Activated CD8-positive, alpha-beta memory T cell treated with anti-CD3 and anti-CD28 coated beads for 4 hours (primary cell): ENCODE data around the gene NPM1.

Experiments
- DNase-seq, 2 donors: peaks; one replicate each; pipeline ENCODE4 v3.0.0-alpha.2; 2020; ENCODE audit warnings: low read depth in 2 of 2

NPM1 gene

GRCh38 chr5:171428168-171428696, 40.6 kb downstream of the NPM1 start:
- DNase-seq: no peak

- DNase-seq: no peak
Measured at GRCh38 chr5:171428809-171429542, 41.3 kb downstream of the NPM1 start.

- DNase-seq: no peak
Measured at GRCh38 chr5:171429543-171429910, 41.9 kb downstream of the NPM1 start.

- DNase-seq: no peak
Measured at GRCh38 chr5:171431251-171431777, 43.7 kb downstream of the NPM1 start.

GRCh38 chr5:171432076-171432475, 44.4 kb downstream of the NPM1 start:
- no peak for DNase-seq

GRCh38 chr5:171432583-171433351, 45.1 kb downstream of the NPM1 start:
- DNase-seq: no peak

GRCh38 chr5:171433352-171433698, 45.7 kb downstream of the NPM1 start:
- DNase-seq: no peak

GRCh38 chr5:171433982-171434676, 46.5 kb downstream of the NPM1 start:
- no peak for DNase-seq

- no peak for DNase-seq
Measured at GRCh38 chr5:171434874-171435273, 47.2 kb downstream of the NPM1 start.

GRCh38 chr5:171435908-171436307, 48.3 kb downstream of the NPM1 start:
- DNase-seq: no peak

- no peak for DNase-seq
Measured at GRCh38 chr5:171436804-171437285, 49.2 kb downstream of the NPM1 start.

- DNase-seq: no peak
Measured at GRCh38 chr5:171437286-171437821, 49.7 kb downstream of the NPM1 start.

GRCh38 chr5:171438738-171439137, 51.1 kb downstream of the NPM1 start:
- DNase-seq: no peak

- DNase-seq: no peak
Measured at GRCh38 chr5:171441246-171441791, 53.7 kb downstream of the NPM1 start.

- no peak for DNase-seq
Measured at GRCh38 chr5:171442287-171443042, 54.8 kb downstream of the NPM1 start.

- DNase-seq: no peak
Measured at GRCh38 chr5:171444582-171444981, 56.9 kb downstream of the NPM1 start.

- no peak for DNase-seq
Measured at GRCh38 chr5:171445644-171446516, 58.2 kb downstream of the NPM1 start.

- DNase-seq: no peak
Measured at GRCh38 chr5:171447226-171447625, 59.6 kb downstream of the NPM1 start.

- no peak for DNase-seq
Measured at GRCh38 chr5:171449426-171449825, 61.8 kb downstream of the NPM1 start.
